GM12875 (cell line): ENCODE measurements around the gene THSD4.

Experiments
- H3K4me3 ChIP-seq: one replicate; pipeline ENCODE4 v1.5.1; 2011; ENCODE audit warnings: low read depth, low read length, control low read depth
- CTCF ChIP-seq: IDR thresholded peaks from 2 replicates; pipeline ENCODE4 v1.5.1; 2011; ENCODE audit warnings: low read depth, mild to moderate bottlenecking, control low read depth, inconsistent platforms, low read length, moderate library complexity, borderline replicate concordance; ENCODE audit not compliant: insufficient read depth

THSD4 gene

GRCh38 chr15:71148048-71148447, 32.8 kb downstream of the THSD4 start:
- H3K4me3 ChIP-seq = no peak overlapping the region
- TF ChIP-seq CTCF = no peak

DNA sequence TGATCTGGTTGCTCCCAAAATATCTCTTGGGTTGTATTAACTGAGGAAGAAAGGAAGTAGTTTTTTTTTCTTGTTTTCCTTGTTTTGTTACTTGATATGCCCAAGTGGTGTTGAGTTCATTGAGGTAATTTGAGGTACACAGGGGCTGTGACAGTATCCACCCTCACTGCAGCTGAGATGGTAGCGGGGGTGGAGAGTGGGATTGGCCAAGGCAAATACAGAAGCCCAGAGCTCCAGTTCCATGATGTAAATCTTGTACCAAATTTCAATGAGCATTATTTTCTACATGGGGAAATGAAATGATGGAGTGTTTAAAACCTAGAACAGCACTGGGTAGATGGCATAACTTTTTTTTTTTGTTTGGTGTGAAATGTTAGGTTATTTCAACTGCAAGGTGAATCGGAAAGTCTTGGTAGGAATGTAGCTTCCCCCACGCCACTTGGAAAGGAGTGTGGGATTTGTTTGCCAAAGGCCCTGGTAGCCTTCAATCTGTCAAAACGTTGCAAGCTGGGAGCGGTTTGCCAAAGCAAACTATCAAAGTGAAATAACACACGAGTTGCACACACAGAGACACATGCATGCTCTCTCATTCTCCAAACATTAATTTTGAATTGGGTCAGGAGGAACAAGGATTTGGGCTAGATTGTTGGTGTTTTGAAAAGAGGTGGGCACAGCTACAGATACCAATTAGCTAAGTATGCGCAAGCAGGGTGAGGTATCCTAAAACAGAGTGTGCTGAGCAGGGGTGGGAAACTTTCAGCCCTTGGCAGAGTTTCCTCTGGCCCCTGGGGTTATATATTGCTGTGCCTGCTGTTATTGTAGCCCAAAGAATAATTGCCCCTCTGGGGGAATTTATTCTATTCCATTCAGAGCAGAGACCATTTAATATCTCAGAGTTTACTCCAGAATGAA, 34.6 kb downstream of the THSD4 start:
- no peak overlapping the region for H3K4me3 ChIP-seq
- no peak for TF ChIP-seq CTCF

DNA sequence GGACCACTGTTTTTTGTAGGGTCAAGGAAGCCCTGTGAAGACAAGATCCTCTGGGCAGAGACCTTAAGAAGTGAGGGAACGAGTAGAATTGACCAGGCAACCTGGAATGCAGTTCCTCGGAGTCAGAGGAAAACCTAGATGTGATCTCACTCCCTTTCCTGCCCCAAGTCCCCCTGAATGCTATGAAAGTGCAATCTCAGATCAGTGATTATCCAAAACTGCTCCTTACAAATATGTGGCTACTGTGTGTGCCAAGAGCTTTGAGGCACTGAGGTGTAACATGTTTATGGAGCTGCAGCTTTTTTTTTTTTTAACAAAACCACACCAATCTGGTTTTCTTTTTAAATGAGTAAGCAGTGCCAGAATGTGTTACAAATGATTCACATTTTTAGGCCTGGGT, 35.8 kb downstream of the THSD4 start:
- TF ChIP-seq CTCF = no peak
- no peak overlapping the region for H3K4me3 ChIP-seq

GRCh38 chr15:71152542-71152941, 37.3 kb downstream of the THSD4 start:
- no peak for TF ChIP-seq CTCF
- no peak overlapping the region for H3K4me3 ChIP-seq

GRCh38 chr15:71153823-71154524, 38.7 kb downstream of the THSD4 start:
- no peak for TF ChIP-seq CTCF

DNA sequence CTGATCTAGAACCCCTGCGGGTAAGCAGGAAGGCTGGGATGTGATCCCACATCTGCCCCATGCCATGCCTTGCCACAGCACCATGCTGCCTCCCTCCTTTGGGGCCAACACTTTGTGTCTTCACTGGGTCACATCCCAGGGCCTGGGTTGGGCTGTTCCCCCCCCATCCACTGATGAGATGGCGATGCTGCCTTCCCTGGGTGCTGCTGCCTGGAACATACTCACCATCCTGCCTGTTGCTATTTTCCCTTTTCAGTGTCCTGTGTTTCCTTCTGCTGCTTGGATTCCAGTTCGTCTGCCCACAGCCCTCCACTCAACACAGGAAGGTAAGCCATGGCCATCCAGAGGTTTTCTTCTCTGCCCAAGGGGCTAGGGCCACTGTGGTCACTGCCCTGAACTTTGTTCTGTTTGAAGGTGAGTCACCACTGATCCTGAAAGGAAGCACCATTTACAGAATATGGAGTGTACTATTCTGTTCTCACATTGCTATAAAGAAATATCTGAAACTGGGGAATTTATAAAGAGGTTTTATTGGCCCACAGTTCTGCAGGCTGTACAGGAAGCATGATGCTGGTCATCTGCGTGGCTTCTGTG, 39.4 kb downstream of the THSD4 start:
- H3K4me3 ChIP-seq = no peak overlapping the region
- no peak for TF ChIP-seq CTCF

More at GRCh38 chr15:71153823-71154524, 38.7 kb downstream of the THSD4 start:
- no peak overlapping the region for H3K4me3 ChIP-seq
